Head of caudate nucleus (tissue), 42 donors: ENCODE results near the gene CCZ1.
"Not testable (repeated sequence)": the region's sequence is repeated elsewhere in the genome, so short reads cannot be mapped to it uniquely, and the experiment has no call there.

Experiments
- DNase-seq, 42 donors: peaks; one replicate each; pipeline versions ENCODE4 v3.0.0 to v3.0.0-alpha.2; 2020 to 2021; ENCODE audit warnings: mixed read lengths in 7 of 42
- intact Hi-C: fragments of 100-400 bp; cut with DNase I; formaldehyde crosslinking; loops from one replicate; pipeline ENCODE4 v1.15.0; 2022

CCZ1 gene

DNA sequence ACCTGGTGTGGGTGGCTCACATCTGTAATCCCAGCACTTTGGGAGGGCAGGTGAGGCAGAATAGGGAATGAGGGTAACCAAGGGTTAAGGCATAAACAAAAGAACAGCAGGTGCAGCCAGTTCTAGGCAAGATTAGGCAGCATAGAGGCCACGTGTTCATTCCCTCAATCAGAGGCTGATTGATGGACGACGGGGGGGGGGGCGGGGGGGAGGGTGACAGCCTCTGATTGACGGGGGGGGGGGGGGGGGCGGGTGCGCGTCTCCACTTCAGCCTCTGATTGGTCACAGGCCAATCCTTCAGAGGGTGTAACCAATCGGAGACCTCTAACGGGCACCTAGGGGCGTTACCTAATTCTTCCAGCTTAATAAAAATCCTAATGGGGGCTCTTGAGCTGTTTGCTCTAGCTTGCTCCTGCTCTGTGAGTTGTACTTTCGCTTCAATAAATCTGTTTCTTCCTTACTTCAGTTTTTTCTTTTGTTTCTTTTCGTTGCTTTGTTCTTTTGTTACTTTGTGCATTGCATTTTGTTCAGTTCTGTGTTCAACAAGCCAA, 1.1 kb upstream of the CCZ1 start:
- peak in 7 of 42 donors; percentile 21 to 56 (median 42) for DNase-seq
- intact Hi-C loops = not testable (repeated sequence)

GRCh38 chr7:5903002-5903401, 4.5 kb downstream of the CCZ1 start:
- intact Hi-C loops = not testable (repeated sequence)

DNA sequence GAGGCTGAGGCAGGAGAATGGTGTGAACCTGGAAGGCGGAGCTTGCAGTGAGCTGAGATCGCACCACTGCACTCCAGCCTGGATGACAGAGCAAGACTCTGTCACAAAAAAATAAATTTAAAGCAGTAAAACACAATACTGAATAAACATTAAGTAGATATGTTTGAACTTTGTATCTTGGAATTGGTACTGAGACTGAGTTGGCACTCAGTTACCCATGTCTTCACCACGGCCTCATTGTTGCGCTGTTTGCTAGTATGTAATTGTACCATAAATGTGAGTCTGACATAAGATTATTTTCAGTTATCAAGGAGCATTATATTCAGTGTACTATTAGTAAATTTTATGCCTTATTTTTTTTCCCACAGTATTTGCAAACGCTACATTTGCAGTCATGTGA, 6.2 kb downstream of the CCZ1 start:
- DNase-seq, intact Hi-C loops: not testable (repeated sequence)

More at GRCh38 chr7:5903002-5903401, 4.5 kb downstream of the CCZ1 start:
- not testable (repeated sequence) for DNase-seq

GRCh38 chr7:5908835-5909234, 10.3 kb downstream of the CCZ1 start:
- intact Hi-C loops, DNase-seq: not testable (repeated sequence)

- intact Hi-C loops, DNase-seq: not testable (repeated sequence)
These were observed 18.0 kb downstream of the CCZ1 start for GRCh38 chr7:5916529-5916928.

- DNase-seq, intact Hi-C loops: not testable (repeated sequence)
These were observed 25.6 kb downstream of the CCZ1 start for GRCh38 chr7:5924180-5924579.

DNA sequence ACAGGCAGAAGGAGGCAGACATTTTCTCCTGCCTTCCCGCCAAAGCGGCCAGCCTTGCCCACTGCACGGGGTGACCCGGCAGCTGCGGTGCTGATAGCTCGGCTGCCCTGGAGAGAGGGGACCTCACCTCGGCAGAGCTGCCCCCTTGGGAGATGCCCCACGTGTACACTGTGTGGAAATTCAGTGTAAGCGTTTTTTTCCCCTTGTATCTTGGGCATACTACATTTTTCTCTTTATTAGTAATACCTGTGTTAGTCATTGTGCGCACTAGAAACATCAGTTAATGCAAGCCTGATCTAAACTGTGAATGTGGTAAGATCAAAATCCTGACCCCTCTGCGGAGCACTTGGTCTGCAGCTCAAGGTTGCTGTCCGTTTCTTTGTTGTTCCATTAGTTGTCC, 26.1 kb downstream of the CCZ1 start:
- DNase-seq, intact Hi-C loops: not testable (repeated sequence)

DNA sequence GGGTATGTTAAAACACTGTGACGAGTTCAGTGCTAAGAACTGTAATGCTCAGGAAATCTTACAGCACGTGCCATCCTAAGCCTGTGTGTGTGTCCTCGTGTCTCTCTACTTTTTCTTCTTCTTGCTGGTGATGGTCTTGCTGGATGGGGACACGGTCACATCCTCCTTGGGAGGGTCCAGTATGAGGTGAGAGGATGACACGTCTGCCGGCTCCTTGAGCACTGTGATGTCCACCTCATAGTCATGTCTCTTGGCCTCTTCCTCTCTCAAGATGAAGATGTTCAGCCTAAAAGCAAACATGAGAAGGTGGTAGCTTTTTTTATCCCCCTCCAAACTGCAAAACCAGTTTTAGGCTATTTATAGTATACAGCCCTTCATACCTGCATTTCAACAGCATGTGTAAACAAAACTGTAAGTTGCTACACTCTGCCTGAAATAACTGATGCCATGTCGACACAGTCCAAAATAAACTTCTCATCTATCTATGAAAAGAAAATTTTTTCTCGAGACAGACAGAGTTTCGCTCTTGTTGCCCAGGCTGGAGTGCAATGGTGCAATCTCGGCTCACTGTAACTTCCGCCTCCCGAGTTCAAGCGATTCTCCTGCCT, 27.8 kb downstream of the CCZ1 start:
- intact Hi-C loops = not testable (repeated sequence)

DNA sequence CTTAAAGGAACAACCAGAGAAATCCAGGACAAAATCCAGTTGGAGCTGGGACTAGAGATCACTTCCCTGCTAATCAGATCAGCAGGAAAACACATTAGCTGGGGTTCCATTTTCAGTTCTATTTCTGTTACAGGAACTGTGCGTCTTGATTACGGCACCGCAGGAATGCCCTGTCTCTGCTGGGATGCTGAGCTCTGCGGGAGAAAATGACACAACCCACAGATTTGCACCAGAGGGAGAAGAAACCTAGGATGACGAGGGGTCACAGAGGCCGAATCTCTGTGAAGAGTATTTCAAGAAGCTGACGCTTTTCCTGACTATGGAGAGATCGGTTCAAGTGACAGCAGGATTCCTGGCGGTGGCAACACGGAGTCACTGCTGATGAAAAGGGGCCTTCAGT, 31.8 kb downstream of the CCZ1 start:
- intact Hi-C loops, DNase-seq: not testable (repeated sequence)

More for the DNA sequence above, 27.8 kb downstream of the CCZ1 start:
- DNase-seq = not testable (repeated sequence)

GRCh38 chr7:5931250-5931649, 32.7 kb downstream of the CCZ1 start:
- DNase-seq, intact Hi-C loops: not testable (repeated sequence)

DNA sequence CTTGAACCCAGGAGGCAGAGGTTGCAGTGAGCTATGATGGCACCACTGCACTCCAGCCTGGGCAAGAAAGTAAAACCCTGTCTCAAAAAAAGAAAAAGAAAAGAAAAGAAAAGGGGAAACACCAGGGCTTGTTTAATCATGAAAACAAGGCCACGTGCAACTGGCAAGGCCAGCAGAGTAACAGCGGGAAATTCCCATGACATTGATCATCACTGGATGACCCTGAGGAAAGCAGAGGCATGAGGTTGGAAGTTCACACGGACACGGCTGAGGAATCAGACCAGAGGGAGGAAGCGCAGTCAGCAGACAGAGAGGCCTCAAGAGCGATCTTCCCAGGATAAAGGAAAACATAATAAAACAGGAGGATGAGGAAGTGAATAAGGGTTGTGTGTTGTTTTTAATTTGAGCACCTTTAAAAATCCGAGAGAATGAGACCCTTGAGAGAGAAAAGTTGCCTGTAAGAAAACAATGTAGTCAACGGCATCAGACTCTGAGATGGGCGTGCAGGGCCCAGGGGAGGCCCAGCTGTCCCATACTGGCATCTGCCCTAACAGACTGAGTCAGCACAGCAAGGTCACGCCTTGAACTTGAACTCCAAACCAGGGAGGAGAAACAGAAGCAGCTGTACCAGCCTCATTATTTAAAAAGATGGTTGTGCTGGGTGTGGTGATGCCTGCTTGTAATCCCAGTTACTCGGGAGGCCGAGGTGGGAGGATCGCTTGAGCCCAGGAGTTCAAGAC, 33.5 kb downstream of the CCZ1 start:
- DNase-seq, intact Hi-C loops: not testable (repeated sequence)

DNA sequence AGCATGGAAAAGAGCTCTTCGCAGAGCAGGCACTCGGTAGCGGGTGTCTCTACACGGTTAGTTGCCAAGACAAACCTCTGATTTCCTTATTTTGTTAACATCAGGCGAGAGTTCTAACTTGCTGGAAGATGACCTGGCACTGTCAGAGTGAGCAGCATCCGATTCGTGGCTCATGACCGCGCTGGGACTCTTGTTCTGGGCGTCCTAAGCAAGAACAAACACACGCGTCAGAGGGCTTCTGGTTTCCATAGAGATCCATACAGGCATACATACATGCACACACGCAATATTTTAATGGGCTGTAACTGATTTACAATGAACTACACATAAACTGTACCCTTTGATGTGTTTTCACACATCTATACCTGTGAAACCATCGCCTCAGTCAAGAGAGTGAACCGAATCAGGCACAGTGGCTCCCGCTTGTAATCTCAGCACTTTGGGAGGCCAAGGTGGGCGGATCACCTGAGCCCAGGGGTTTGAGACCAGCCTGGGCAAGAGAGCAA, 36.5 kb downstream of the CCZ1 start:
- intact Hi-C loops, DNase-seq: not testable (repeated sequence)

DNA sequence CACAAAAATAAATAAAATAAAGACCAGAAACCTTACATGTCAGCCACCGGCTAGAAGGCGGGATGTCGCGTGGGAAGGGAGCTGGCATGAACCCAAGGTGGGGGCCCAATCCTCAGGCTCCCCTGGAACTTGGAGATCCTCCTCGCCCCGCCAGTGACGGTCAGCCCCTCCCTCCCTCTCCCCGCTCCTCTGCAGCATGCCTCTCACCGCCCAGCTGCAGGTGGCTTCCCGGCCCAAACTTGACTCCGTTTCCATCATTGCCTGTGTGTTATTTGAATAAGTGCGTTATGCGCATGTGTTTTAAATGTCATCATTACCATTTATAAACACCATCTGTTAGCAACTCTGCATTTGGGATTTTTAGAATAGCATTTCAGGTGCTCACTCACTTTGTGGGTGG, 64.7 kb downstream of the CCZ1 start:
- intact Hi-C loops, DNase-seq: not testable (repeated sequence)

GRCh38 chr7:5963810-5964209, 65.3 kb downstream of the CCZ1 start:
- intact Hi-C loops, DNase-seq: not testable (repeated sequence)

DNA sequence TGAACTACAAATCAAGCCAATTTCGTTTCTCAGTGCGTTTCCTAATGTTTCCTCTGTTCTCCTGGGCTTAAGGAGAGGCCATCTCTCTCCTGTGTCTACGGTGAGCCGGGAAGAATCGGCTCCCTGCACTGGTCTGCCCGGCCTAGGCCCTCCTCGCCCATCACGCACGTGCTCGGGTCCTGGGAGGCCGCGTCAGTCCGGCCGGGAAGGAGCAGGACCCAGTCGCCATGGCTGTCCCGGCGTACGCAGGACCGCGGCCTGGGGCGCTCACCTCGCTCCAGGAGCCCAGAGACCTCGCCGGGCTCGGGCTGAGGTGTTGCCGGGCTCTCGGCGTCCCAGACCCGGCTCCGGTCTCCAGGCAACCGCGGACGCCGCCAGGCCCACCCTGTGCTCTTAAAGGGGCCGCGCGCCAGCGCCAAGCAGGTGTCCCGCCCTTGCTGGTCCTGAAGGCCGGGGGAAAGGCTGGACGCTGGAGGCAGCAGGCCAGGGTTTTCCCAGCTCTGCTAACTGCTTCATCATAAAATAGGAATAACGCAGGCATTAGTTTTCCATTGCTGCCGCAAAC, 71.9 kb downstream of the CCZ1 start, which contains the start of gene RSPH10B:
TSS of gene RSPH10B (minus strand) at position 343 of the 565 bp plus-strand sequence. CDS start 3,573 bp downstream, outside the sequence.
- DNase-seq, intact Hi-C loops: not testable (repeated sequence)

GRCh38 chr7:5973580-5973979, 75.0 kb downstream of the CCZ1 start:
- intact Hi-C loops, DNase-seq: not testable (repeated sequence)
